HFF-Myc (cell line): ENCODE results near the gene TNXB.

Experiments
- DNase-seq: peaks from one replicate; pipeline ENCODE4 v3.0.0-alpha.2; 2011; ENCODE audit warnings: low read depth; ENCODE audit errors: extremely low read depth
- H3K4me3 ChIP-seq: replicated peaks from 2 replicates; pipeline ENCODE4 v1.5.1; 2011; ENCODE audit warnings: low read depth, mild to moderate bottlenecking, control low read depth, low read length
- CTCF ChIP-seq: IDR thresholded peaks from 2 replicates; pipeline ENCODE4 v1.5.1; 2012; ENCODE audit warnings: mild to moderate bottlenecking, low read depth, low read length, control low read depth; ENCODE audit errors: missing control alignments

TNXB gene

GRCh38 chr6:32152769-32153563 is 43.8 kb upstream of the TNXB start:
- no peak for DNase-seq
- peak overlapping the region; percentile 96 for H3K4me3 ChIP-seq
- TF ChIP-seq CTCF: no peak

DNA sequence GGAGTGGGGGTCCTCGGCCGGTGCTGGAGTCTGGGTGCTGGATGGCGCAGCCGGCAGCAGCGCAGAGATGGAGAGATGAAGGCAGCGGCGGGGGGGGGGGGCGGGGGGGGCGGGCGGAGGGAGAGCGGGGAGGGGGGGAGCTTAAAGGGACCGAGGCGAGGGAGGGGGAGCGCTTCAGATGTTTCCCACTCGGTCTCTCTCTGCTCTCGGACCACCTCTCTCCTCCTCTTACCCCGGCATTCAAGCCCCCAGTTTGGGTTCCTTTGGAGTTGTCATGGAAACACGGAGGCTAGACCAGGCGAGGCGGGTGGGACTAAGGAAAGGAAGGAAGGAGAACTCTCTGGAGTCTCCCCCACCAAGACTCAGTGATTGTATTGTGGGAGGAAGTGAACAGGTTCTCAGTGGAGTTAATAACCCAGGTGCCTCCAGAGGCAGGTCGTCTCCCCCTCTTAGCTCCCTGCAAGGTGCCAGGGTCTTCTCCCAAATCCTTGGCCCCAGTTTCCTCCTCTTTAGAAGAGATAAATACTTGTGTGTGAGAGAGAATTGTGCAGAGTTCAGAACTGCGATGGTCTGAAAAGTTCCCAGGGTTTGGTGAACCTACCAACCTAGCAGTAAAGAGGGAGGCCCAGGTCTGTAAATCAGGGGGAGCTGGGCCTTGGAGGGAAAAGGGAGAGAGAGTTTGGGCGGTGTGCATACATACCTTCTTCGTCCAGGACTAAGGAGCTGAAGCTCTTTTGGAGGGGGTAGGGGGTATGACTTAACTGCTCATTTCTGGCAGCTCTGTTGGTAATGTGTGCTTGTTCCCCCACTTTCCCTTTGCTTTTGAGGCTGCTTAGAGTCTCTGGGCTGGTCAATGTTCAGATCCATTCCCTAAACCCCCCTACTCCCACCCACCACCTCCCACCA is 43.0 kb upstream of the TNXB start, which contains the start of gene PRRT1:
TSS of gene PRRT1 (minus strand) at position 77 of the 906 bp plus-strand sequence. CDS start 112 bp downstream, outside the sequence.
- DNase-seq: no peak
- H3K4me3 ChIP-seq: peak within 1 kb of the TSS; percentile 96
- no peak for TF ChIP-seq CTCF

DNA sequence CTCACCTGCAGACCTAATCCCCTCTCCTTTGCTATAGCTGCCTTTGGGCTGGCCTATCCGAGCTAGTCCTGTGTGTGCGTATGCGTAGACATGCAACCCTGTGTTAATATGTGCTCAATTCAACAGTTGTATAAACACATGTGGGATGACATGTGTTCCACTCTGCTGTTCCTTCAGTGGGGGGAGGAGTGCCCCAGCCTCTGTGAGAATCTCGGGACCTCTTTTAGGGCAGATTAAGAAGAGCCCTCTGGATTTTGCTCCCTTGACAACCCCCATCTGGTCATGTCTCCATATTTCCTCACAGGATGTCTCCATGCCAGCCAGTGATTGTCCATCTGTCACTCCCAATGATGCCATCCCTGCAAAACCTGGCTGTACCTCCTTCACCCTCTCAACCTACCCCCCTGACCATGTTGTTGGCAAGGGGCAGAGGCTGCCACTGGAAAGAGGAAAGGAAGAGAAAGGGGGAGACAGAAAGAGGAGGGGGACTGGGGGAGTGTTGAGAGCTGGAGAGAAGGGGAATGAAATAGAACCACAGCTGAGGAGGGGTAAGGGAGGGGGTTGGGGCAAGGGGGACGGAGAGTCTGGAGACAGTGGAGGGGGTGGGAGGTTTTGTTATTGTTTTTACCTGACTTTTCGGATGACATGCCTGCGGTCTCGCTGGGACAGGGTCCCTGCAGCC is 42.2 kb upstream of the TNXB start:
- TF ChIP-seq CTCF: no peak
- DNase-seq: no peak
- H3K4me3 ChIP-seq: peak overlapping the region; percentile 96

DNA sequence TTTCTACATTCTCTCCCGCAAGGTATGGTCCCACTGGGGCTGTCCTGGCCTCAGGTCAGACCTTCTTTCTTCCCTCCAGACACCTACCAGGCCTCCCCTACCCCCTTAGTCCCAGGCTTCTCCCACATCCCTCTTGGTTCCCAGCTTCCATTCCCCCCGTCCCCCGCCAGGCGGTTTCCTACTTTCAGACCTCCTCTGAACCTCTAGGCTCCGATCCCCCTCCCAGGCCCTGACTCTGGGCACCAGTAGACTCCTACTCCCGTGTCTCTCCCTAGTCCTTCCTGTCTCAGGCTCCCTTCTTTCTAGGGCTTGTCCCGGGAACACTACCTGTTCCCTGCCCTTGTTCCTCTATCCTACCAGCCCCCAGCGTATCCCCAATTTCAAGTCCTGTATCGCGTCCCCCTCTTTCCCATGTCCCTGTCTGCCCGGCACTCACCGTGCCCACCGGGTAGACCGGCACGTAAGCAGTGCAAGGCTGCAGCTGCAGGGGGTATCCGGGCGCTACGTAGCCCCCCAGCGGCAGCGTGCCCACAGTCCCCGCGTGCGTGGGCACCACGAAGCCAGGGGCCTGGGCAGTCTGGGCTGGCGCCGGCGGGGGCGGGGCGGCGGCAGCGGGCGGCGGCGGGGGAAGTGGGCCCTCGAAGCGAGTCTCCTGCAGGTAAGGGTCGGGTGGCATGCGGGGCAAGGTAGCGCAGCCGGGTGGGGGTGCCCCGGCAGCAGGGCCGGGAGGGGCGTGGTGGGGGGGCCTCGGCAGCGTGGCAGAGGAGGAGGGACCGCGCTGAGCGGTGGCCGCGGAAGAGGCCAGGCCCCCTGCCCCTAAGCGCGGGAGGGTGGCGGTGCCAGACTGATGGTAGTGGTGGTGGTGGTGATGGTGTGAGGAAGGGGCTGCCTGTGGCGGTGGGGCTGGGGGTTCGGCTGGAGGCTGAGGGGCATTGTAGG is 41.1 kb upstream of the TNXB start:
- TF ChIP-seq CTCF: no peak
- no peak overlapping the region for H3K4me3 ChIP-seq
- DNase-seq: no peak

- H3K4me3 ChIP-seq: no peak overlapping the region
- no peak for TF ChIP-seq CTCF
- DNase-seq: no peak
Measured at GRCh38 chr6:32149092-32149755, 40.1 kb upstream of the TNXB start.
